OCI-LY3 (cell line): ENCODE results near the gene ZNF618.
A peak's percentile ranks its signal among the peaks of the same experiment; 100 is the strongest.

Experiments used
- H2AFZ ChIP-seq: fragments of 200-600, 300-600 bp; shearing (Covaris generic); 2 replicates; pipeline ENCODE4 v1.6.0; 2014; ENCODE audit warnings: antibody characterized with exemption, low read depth, low read length
- H3K27ac ChIP-seq: fragments of 200-600, 300-600 bp; sonication (generic); 2 replicates; pipeline ENCODE4 v1.5.1; 2014; ENCODE audit warnings: mild to moderate bottlenecking, low read length, moderate library complexity, mixed read lengths
- H3K27me3 ChIP-seq: fragments of 200-600, 300-600 bp; sonication (generic); 2 replicates; pipeline ENCODE4 v1.6.1; 2014; ENCODE audit warnings: low read depth, low read length, mixed read lengths
- H3K36me3 ChIP-seq: fragments of 200-600, 300-600 bp; sonication (generic); replicated peaks from 2 replicates; pipeline ENCODE3; 2014; ENCODE audit warnings: low read depth, low read length, mixed read lengths
- H3K4me1 ChIP-seq: fragments of 300-600, 200-600 bp; sonication (generic); 2 replicates; pipeline ENCODE4 v1.6.1; 2014; ENCODE audit warnings: low read length, mixed read lengths
- H3K4me2 ChIP-seq: fragments of 200-600, 300-600 bp; sonication (generic); 2 replicates; pipeline ENCODE4 v1.6.1; 2014; ENCODE audit warnings: low read length, mixed read lengths
- H3K4me3 ChIP-seq: fragments of 300-600, 200-600 bp; sonication (generic); 2 replicates; pipeline ENCODE4 v1.5.1; 2014; ENCODE audit warnings: antibody characterized with exemption, mild to moderate bottlenecking, low read length, moderate library complexity
- H3K79me2 ChIP-seq: fragments of 300-600, 200-600 bp; shearing (Covaris generic); 2 replicates; pipeline ENCODE4 v1.6.1; 2014; ENCODE audit warnings: mild to moderate bottlenecking, low read length, mixed read lengths
- H3K9ac ChIP-seq: fragments of 300-600, 200-600 bp; shearing (Covaris generic); 2 replicates; pipeline ENCODE4 v1.6.0; 2014; ENCODE audit warnings: mild to moderate bottlenecking, low read length, moderate library complexity
- H3K9me3 ChIP-seq: fragments of 200-600, 300-600 bp; shearing (Covaris generic); 2 replicates; pipeline ENCODE4 v1.6.1; 2014; ENCODE audit warnings: low read length, mixed read lengths; ENCODE audit not compliant: insufficient read depth
- H4K20me1 ChIP-seq: fragments of 200-600, 300-600 bp; sonication (generic); 2 replicates; pipeline ENCODE4 v1.6.1; 2016; ENCODE audit warnings: low read length, mixed read lengths; ENCODE audit not compliant: insufficient read depth
- EZH2phosphoT487 ChIP-seq: fragments of 200-600 bp; shearing (Covaris generic); IDR thresholded peaks from 2 replicates; pipeline ENCODE4 v1.6.1; 2018; ENCODE audit warnings: antibody characterized with exemption, mixed run types, low read depth
- TF ChIP-seq, protein P1 (sequence below): fragments of 200-600, 300-600 bp; sonication (generic); IDR thresholded peaks from 2 replicates; pipeline ENCODE4 v1.5.1; 2014; ENCODE audit warnings: antibody characterized with exemption, low read length, low read depth

Gene ZNF618

DNA sequence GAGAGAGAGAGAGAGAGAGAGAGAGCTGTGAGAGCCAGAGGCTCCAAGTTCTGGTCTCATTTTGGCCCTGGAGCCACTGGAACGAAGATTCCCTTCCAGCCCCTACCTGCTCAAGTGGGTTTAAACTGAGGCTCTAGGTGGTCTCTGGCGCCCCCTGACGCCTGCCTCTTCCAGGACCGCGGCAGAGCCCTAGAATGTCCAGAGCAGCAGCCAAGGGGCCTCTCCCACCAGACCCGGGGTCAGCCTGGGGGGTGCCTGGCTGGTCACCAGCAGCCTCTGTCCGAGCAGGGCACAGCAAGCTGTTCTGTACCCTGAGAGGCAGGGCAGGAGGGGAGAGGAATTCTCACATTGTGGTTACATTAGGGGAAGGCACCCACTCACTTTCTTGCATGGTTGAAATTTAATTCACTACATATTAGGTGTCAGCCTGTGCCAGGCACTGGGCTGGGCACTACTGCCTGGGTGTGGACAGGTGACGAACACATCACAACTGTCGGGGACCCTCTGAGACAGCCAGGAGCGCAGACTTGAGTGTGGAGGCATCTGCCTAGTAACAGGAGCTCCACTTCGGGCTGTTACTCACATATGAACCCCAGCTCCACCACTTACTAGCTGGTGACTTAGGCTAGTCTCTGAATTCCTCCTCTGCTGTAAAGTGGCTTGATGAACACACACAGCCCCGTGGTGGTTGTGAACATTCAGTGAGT, 157.4 kb downstream of the ZNF618 start:
- Histone ChIP-seq H3K9me3 (no peaks in the 10 kb centered on the region), H3K4me1 (no peaks in the 10 kb centered on the region), H3K4me3 (no peak overlapping the region), H3K27me3 (no peaks in the 10 kb centered on the region), H3K9ac (no peak overlapping the region), H3K36me3 (no peaks in the 10 kb centered on the region), H3K79me2 (no peaks in the 10 kb centered on the region), H3K4me2 (no peak overlapping the region), H2AFZ (no peak overlapping the region), H3K27ac (no peak overlapping the region), H4K20me1 (no peaks in the 10 kb centered on the region)
- no peak for TF ChIP-seq EZH2phosphoT487
- TF ChIP-seq, protein P1, sequence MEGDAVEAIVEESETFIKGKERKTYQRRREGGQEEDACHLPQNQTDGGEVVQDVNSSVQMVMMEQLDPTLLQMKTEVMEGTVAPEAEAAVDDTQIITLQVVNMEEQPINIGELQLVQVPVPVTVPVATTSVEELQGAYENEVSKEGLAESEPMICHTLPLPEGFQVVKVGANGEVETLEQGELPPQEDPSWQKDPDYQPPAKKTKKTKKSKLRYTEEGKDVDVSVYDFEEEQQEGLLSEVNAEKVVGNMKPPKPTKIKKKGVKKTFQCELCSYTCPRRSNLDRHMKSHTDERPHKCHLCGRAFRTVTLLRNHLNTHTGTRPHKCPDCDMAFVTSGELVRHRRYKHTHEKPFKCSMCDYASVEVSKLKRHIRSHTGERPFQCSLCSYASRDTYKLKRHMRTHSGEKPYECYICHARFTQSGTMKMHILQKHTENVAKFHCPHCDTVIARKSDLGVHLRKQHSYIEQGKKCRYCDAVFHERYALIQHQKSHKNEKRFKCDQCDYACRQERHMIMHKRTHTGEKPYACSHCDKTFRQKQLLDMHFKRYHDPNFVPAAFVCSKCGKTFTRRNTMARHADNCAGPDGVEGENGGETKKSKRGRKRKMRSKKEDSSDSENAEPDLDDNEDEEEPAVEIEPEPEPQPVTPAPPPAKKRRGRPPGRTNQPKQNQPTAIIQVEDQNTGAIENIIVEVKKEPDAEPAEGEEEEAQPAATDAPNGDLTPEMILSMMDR, result peak; percentile 52

DNA sequence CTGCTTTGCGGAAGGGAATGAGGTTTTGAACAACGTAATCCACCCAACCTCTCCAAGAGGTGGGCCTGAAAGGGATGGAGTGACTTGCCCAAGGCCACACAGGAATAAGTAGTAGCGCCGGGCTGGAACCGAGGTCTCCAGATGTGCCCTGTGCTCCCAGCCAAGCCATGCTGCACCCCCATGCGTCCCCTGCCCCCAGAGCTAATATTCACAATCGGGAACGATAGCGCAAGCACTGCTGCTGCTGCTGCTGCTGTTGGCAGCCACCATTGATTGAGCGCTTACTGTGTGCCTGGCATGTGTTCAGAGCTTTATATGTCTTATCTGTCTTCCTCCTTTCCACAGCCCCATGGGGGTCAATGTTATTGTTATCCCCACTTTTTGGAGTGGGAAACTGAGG, 158.1 kb downstream of the ZNF618 start:
- H2AFZ ChIP-seq, result no peak overlapping the region
- no peaks in the 10 kb centered on the region for H3K9me3 ChIP-seq
- no peaks in the 10 kb centered on the region for H3K79me2 ChIP-seq
- H3K9ac ChIP-seq, result no peak overlapping the region
- no peaks in the 10 kb centered on the region for H3K27me3 ChIP-seq
- H4K20me1 ChIP-seq, result no peaks in the 10 kb centered on the region
- H3K4me3 ChIP-seq, result no peak overlapping the region
- no peak overlapping the region for H3K4me2 ChIP-seq
- no peak overlapping the region for H3K27ac ChIP-seq
- H3K36me3 ChIP-seq, result no peaks in the 10 kb centered on the region
- H3K4me1 ChIP-seq, result no peaks in the 10 kb centered on the region
- no peak for TF ChIP-seq EZH2phosphoT487
- TF ChIP-seq, protein P1, result no peak

DNA sequence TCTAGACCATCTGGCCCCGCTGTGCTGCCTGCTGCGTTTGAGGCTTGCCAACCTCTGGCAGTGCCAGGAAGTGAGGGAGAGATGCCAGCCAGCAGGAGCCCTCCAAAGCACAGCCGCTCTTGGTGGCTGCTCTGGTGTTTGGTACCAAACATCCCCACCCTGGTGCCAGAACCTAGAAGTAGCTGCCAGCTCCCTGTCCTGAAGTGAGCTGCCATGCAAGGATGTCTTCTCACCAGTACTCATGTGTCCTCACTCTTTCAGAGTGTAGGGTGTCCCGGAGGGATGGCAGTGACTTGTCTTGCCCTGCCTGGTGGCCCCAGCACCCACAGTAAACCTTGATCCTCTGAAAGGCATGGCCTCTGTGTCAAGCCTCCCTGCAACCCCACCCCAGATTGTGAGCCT, 158.6 kb downstream of the ZNF618 start:
- TF ChIP-seq, protein P1, result no peak
- TF ChIP-seq EZH2phosphoT487, result no peak
- no peaks in the 10 kb centered on the region for H3K36me3 ChIP-seq
- H3K4me3 ChIP-seq, result no peak overlapping the region
- no peak overlapping the region for H3K4me2 ChIP-seq
- H3K79me2 ChIP-seq, result no peaks in the 10 kb centered on the region
- no peaks in the 10 kb centered on the region for H3K27me3 ChIP-seq
- no peak overlapping the region for H3K27ac ChIP-seq
- no peak overlapping the region for H2AFZ ChIP-seq
- no peaks in the 10 kb centered on the region for H4K20me1 ChIP-seq
- H3K9me3 ChIP-seq, result no peaks in the 10 kb centered on the region
- no peaks in the 10 kb centered on the region for H3K4me1 ChIP-seq
- H3K9ac ChIP-seq, result no peak overlapping the region

DNA sequence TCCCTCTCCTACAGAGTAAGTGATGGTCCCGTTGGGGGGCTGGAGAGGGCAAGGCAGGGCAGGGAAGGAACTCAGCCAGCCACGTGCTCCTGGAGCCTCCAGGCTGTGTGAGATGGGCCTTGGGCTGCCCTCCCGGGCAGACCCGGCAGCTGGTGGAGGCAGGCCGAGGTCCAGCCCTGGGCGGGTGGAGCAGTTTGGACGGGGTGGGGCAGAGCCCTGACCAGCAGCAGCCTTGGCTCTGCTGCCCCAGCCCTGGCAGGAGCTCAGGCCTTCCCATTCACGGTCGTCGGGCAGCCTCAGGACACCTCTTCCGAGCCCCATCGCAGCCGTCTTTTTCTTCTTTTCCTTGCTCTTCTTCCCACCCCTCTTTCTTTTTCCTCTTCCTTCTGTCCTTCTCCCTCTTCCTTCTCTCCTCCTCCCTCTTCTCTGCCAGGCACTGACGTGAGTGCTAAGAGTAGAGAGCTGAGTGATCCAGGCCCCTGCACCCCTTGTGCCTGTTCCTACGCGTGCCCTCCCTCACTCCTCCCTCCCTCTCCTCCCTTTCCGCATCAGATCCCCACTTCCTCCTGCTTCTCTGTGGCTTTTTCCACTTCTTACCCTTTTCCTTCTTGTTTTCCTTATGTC, 159.2 kb downstream of the ZNF618 start:
- no peak overlapping the region for H3K4me3 ChIP-seq
- TF ChIP-seq, protein P1, result no peak
- H3K4me1 ChIP-seq, result no peaks in the 10 kb centered on the region
- H3K9ac ChIP-seq, result no peak overlapping the region
- no peaks in the 10 kb centered on the region for H4K20me1 ChIP-seq
- no peaks in the 10 kb centered on the region for H3K9me3 ChIP-seq
- no peaks in the 10 kb centered on the region for H3K36me3 ChIP-seq
- no peaks in the 10 kb centered on the region for H3K27me3 ChIP-seq
- H3K27ac ChIP-seq, result no peak overlapping the region
- no peaks in the 10 kb centered on the region for H3K79me2 ChIP-seq
- H2AFZ ChIP-seq, result no peak overlapping the region
- no peak overlapping the region for H3K4me2 ChIP-seq
